SKM-1 treated with dmso at 0.1 percent for 144 hours (cell line): ENCODE data around the gene PHPT1.
"Not testable (repeated sequence)": the region's sequence is repeated elsewhere in the genome, so short reads cannot be mapped to it uniquely, and the experiment has no call there.

Experiments used
- DNase-seq: peaks from one replicate; lab custom pipeline; 2025; ENCODE audit not compliant: unreplicated experiment; lab: John Stamatoyannopoulos, UW

The PHPT1 gene

GRCh38 chr9:136849038-136849959 is at the start of gene PHPT1:
Gene PHPT1 (plus strand): TSS chr9:136849409. CDS start chr9:136849431, 22 bp downstream.
- DNase-seq: peak; percentile 97

GRCh38 chr9:136799854-136800657 is 49.2 kb upstream of the PHPT1 start:
- DNase-seq: peak; percentile 46

- no peak for DNase-seq
These were observed 46.9 kb upstream of the PHPT1 start for GRCh38 chr9:136802321-136802720.

- DNase-seq: not testable (repeated sequence)
These were observed 46.1 kb upstream of the PHPT1 start for GRCh38 chr9:136803009-136803550.

GRCh38 chr9:136803551-136804508 is 45.4 kb upstream of the PHPT1 start:
- no peak for DNase-seq

- DNase-seq: no peak
These were observed 44.6 kb upstream of the PHPT1 start for GRCh38 chr9:136804509-136805206.

GRCh38 chr9:136805207-136805740 is 43.9 kb upstream of the PHPT1 start:
- DNase-seq: no peak

- no peak for DNase-seq
These were observed 43.1 kb upstream of the PHPT1 start for GRCh38 chr9:136806067-136806466.

- DNase-seq: no peak
These were observed 42.5 kb upstream of the PHPT1 start for GRCh38 chr9:136806631-136807201.

GRCh38 chr9:136807281-136808074 is 41.7 kb upstream of the PHPT1 start, which contains the start of gene RABL6:
Gene RABL6 (plus strand): TSS chr9:136807948. CDS start chr9:136808197, 249 bp downstream.
- peak; percentile 81 for DNase-seq

- no peak for DNase-seq
These were observed 41.0 kb upstream of the PHPT1 start for GRCh38 chr9:136808075-136808805.

- no peak for DNase-seq
These were observed 40.4 kb upstream of the PHPT1 start for GRCh38 chr9:136808806-136809158.

GRCh38 chr9:136814725-136815421 is 34.3 kb upstream of the PHPT1 start:
- DNase-seq: no peak

- DNase-seq: no peak
These were observed 33.8 kb upstream of the PHPT1 start for GRCh38 chr9:136815422-136815782.

- DNase-seq: no peak
These were observed 28.0 kb upstream of the PHPT1 start for GRCh38 chr9:136820971-136821825.

- DNase-seq: no peak
These were observed 27.2 kb upstream of the PHPT1 start for GRCh38 chr9:136821826-136822544.
